Measurements from ENCODE around the gene HTR1D. TPM values are rescaled to one million over a fixed set of nuclear protein-coding genes. Genes with fewer than 3 reads are reported as not detected.
A peak's percentile ranks its signal among the peaks of the same experiment; 100 is the strongest.
"Not testable (repeated sequence)": the region's sequence is repeated elsewhere in the genome, so short reads cannot be mapped to it uniquely, and the experiment has no call there.

HTR1D gene
- total and polyA plus RNA-seq, 2 donors (not counting 3 experiments of a cell fraction or from before 2014, with no cell fraction given), result 1.5 to 1.9 TPM

DNA sequence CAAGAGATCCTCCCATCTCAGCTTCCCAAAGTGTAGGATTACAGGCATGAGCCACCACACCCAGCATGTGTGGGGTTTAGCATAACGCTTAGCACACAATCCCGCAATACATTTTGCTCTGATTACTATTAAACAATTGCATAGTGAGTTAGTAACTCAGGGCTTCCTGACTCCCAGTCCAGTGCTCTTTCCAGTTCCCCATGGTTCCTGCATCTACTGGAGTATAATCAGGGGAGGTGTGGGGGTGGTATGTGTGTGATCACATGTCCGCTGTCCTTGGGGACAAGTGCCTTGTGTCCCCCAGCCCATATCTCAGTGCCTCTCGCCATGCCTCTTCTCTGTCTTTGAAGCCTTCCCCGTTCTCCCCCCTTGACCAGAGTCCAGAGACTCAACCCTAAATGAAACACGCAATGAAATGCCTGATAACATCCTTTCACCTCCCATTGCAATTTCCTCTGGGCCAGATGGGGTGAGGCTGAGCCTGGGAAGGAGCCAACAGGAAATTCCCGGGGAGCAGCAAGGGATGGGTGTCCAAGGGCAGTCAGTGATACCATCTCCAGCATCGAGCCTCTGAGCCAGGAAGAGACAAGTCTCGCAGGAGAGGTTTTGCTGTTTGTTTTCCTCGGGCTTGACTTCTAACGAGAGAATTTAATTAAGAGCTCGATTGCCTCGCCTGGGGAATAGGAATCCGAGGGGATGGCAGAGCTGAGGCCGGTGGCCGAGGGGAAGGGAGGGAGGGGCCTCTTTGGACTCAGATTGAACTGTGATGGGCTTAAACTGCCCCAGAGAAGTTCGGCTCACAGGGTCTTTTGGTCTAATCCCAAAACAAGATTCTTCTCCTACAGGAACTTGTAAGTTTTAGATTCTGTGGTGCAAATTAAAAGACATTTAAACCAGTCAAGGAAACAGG is 7.7 kb upstream of the HTR1D start:
- no peak overlapping the region for H3K4me3 ChIP-seq (replicated peaks in 1 of 3; ENCODE audit: insufficient read depth in 1 of 3, low read depth in 1 of 3, low read length in 3 of 3)

DNA sequence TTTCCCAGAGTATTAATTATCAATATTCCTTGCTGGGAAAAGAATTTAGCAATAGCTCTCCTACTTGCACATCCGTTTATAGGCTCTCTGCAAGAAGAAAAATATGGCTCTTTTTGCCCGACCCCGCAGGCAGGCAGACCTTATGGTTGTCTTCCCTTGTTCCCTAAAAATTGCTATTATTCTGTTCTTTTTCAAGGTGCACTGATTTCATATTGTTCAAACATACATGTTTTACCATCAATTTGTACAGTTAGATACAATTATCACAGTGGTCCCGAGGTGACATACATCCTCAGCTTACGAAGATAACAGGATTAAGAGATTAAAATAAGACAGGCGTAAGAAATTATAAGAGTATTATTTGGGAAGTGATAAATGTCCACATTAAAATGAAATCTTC is 6.7 kb upstream of the HTR1D start:
- FAIRE-seq; CTCF ChIA-PET; H3K9me3 ChIP-seq (replicated peaks; ENCODE audit: control insufficient read depth, insufficient read depth, low read length); H3K36me3 ChIP-seq (ENCODE audit: control insufficient read depth in 2 of 2, extremely low read depth in 1 of 2, insufficient read depth in 2 of 2, low read length in 2 of 2); DNase-seq (ENCODE audit: low read depth, low spot score); POLR2A ChIA-PET; H3K79me2 ChIP-seq (ENCODE audit: control insufficient read depth, insufficient read depth, low read length); BruUV-seq (replicated peaks); H3K27me3 ChIP-seq (ENCODE audit: control insufficient read depth in 2 of 2, insufficient read depth in 2 of 2, low read length in 2 of 2); H4K20me1 ChIP-seq (replicated peaks; ENCODE audit: control insufficient read depth, extremely low read depth, insufficient read depth, low read length); dilution Hi-C loops (cut with MboI; ENCODE audit: extremely low pct_ligation_motif_present, low sequenced_read_pairs); H3K9me1 ChIP-seq (replicated peaks; ENCODE audit: control insufficient read depth, extremely low read depth, insufficient read depth, low read length); H2AFZ ChIP-seq (ENCODE audit: low read depth, low read length); H3K4me2 ChIP-seq (ENCODE audit: insufficient read depth, low read length); H3K9ac ChIP-seq (replicated peaks; ENCODE audit: extremely low read depth, insufficient read depth, low read length); H3K4me3 ChIP-seq (replicated peaks in 1 of 3; ENCODE audit: insufficient read depth in 1 of 3, low read depth in 1 of 3, low read length in 3 of 3); H3K27ac ChIP-seq (ENCODE audit: insufficient read depth, low read depth, low read length): not testable (repeated sequence)
- H3K4me1 ChIP-seq (ENCODE audit: control insufficient read depth, extremely low read depth, insufficient read depth, low read length), result peaks cover 17% of the 10 kb centered on the region
- intact Hi-C loops (cut with micrococcal nuclease), result loop anchor here (2.0 kb wide), 1 partner anchor 27 kb away; no protein-coding TSS in a partner anchor

More for the DNA sequence above, 7.7 kb upstream of the HTR1D start:
- peak overlapping the region; percentile 26 for H2AFZ ChIP-seq (ENCODE audit: low read depth, low read length)
- no peaks in the 10 kb centered on the region for H4K20me1 ChIP-seq (replicated peaks; ENCODE audit: control insufficient read depth, extremely low read depth, insufficient read depth, low read length)
- H3K27ac ChIP-seq (ENCODE audit: insufficient read depth, low read depth, low read length), result peak overlapping the region; percentile 46
- no TSS peak for BruUV-seq (replicated peaks)
- DNase-seq (ENCODE audit: low read depth, low spot score) (peak; percentile 78), FAIRE-seq (peak; percentile 99)
- H3K36me3 ChIP-seq (ENCODE audit: control insufficient read depth in 2 of 2, extremely low read depth in 1 of 2, insufficient read depth in 2 of 2, low read length in 2 of 2), result no peaks in the 10 kb centered on the region
- no peaks in the 10 kb centered on the region for H3K27me3 ChIP-seq (ENCODE audit: control insufficient read depth in 2 of 2, insufficient read depth in 2 of 2, low read length in 2 of 2)
- CTCF ChIA-PET, result interaction anchor here (1.4 kb wide), 2 partner anchors 9 to 11 kb away, joined by 3 to 4 read pairs; no protein-coding TSS in a partner anchor
- H3K4me1 ChIP-seq (ENCODE audit: control insufficient read depth, extremely low read depth, insufficient read depth, low read length), result peaks cover 17% of the 10 kb centered on the region
- POLR2A ChIA-PET, result no interaction called here
- TF ChIP-seq GATA2 (IDR thresholded peaks at IDR 0.05; ENCODE audit: insufficient read depth, insufficient read length, low read depth, low read length) (peak; percentile 99), POLR2A (IDR thresholded peaks at IDR 0.05; ENCODE audit: low read depth, low read length) (no peak), FOS (IDR thresholded peaks at IDR 0.05; ENCODE audit: borderline replicate concordance, insufficient read depth, low read length) (no peak), MYC (IDR thresholded peaks at IDR 0.05; ENCODE audit: low read depth, low read length) (peak; percentile 7), EZH2 (IDR thresholded peaks at IDR 0.05; ENCODE audit: borderline replicate concordance, low read depth, low read length, severe bottlenecking) (no peak), POLR2AphosphoS5 (IDR thresholded peaks at IDR 0.05; ENCODE audit: insufficient read depth, low read depth, low read length) (peak; percentile 88), JUN (IDR thresholded peaks at IDR 0.05; ENCODE audit: borderline replicate concordance, insufficient read depth, insufficient read length, low read depth) (no peak)
- TF ChIP-seq, protein P1, sequence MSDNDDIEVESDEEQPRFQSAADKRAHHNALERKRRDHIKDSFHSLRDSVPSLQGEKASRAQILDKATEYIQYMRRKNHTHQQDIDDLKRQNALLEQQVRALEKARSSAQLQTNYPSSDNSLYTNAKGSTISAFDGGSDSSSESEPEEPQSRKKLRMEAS (IDR thresholded peaks at IDR 0.05; ENCODE audit: insufficient read depth, insufficient read length), result no peak
- TF ChIP-seq, protein P2, sequence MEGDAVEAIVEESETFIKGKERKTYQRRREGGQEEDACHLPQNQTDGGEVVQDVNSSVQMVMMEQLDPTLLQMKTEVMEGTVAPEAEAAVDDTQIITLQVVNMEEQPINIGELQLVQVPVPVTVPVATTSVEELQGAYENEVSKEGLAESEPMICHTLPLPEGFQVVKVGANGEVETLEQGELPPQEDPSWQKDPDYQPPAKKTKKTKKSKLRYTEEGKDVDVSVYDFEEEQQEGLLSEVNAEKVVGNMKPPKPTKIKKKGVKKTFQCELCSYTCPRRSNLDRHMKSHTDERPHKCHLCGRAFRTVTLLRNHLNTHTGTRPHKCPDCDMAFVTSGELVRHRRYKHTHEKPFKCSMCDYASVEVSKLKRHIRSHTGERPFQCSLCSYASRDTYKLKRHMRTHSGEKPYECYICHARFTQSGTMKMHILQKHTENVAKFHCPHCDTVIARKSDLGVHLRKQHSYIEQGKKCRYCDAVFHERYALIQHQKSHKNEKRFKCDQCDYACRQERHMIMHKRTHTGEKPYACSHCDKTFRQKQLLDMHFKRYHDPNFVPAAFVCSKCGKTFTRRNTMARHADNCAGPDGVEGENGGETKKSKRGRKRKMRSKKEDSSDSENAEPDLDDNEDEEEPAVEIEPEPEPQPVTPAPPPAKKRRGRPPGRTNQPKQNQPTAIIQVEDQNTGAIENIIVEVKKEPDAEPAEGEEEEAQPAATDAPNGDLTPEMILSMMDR (IDR thresholded peaks at IDR 0.05; ENCODE audit: extremely low read depth in 1 of 2, insufficient read depth in 1 of 2, low read depth in 1 of 2, low read length in 2 of 2), result no peak
- H3K4me2 ChIP-seq (ENCODE audit: insufficient read depth, low read length), result peak overlapping the region; percentile 14
- dilution Hi-C loops (cut with MboI; ENCODE audit: extremely low pct_ligation_motif_present, low sequenced_read_pairs), result no loop called here
- H3K9me3 ChIP-seq (replicated peaks; ENCODE audit: control insufficient read depth, insufficient read depth, low read length), result no peaks in the 10 kb centered on the region
- intact Hi-C loops (cut with micrococcal nuclease), result loop anchor here (1.0 to 5.0 kb wide), 3 partner anchors 28 to 117 kb away; partner anchors contain the start of gene HNRNPR
- no peaks in the 10 kb centered on the region for H3K79me2 ChIP-seq (ENCODE audit: control insufficient read depth, insufficient read depth, low read length)
- H3K9ac ChIP-seq (replicated peaks; ENCODE audit: extremely low read depth, insufficient read depth, low read length), result peak overlapping the region; percentile 21
- no peaks in the 10 kb centered on the region for H3K9me1 ChIP-seq (replicated peaks; ENCODE audit: control insufficient read depth, extremely low read depth, insufficient read depth, low read length)

Measured in endothelial cell of umbilical vein (primary cell).